DMS79 treated with DMSO at 0.1 percent for 48 hours (cell line): ENCODE results near the gene TAB3.

Experiments
- DNase-seq: peaks from one replicate; lab custom pipeline; 2025; lab: John Stamatoyannopoulos, UW

Gene TAB3

DNA sequence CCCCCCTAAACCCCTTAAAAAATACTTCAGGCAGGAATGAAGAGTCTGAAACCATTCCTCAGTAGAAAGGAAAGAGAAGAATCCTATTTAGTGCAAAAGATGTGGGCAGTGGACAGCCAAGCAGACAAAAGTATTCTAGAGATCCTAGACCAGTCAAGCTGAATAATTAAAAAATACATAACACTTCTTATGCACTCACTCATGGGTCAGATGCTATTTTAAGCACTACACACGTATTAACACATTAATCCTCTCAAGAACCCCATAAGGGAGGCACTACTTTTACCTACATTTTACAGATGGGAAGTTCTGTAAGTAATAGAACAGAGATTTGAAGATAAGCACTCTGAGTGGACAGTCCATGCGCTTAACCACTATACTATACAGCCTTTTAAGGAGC is 5.9 kb downstream of the TAB3 start:
- DNase-seq, result no peak

DNA sequence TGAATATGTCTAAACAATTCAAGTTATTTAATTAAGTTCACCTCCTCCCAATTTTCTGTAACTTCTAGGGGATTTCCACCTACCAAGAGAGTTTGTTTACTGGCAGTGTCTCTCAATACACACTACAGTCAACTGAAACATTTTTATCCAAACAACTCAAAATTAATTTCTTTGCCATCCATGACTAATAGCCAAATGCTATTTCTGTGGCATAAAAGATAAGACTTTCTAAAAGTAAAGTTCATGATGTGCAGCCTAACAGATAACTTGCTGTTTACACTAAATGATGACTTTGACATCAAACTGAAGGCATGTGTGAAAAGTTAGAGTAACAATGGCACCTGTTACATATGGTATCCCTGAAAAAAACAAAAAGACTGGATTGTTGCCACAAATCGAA is 7.3 kb downstream of the TAB3 start:
- no peak for DNase-seq

DNA sequence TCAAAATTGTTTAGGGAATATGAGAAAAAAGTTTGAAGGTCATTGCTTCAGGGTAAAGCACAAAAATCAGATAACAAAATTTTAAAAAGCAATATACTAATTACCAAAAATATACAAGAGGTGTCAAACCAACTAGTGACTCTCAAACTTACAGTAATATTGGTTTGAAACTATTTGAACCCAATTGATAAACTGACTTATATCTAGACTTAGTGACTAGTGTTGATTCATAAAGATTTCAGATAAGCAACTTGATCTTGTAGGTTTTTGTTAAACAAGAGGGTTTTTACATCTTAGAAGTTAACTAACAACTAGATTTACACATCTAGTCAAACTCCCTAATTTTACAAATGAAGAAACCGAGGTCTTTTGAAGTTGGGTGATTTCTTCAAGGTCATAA is 7.7 kb downstream of the TAB3 start:
- no peak for DNase-seq

DNA sequence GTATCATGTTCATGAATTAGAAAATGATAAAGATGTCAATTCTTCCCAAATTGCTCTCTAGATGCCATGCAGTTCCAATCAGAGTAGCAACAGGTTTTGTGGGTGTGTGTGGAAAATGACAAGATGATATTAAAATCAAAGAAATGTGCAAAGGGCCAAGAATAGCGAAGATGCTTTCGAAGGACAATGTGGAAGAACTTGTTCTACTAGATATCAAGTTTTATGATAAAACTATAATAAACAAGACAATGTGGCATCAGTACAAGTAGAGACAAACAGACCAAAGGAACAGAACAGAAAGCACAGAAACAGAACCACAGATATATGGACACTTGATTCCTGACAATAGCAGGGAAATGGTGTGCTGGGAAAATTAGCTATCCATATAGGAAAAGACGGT is 9.0 kb downstream of the TAB3 start:
- no peak for DNase-seq

DNA sequence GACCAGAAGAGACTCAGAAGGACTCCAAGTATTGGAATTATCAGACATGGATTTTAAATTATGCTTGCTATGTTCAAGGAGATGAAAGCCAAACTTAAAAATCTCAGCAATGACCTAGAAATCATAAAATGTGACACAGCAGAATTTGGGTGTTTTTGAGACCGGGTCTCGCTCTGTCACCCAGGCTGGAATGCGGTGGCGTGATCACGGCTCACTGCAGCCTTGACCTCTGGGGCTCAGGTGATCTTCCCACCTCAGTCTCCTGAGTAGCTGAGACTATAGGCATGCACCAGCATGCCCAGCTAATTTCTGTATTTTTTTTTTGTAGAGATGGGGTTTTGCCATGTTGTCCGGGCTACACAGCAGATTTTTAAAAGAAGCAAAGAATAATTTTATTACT is 12.7 kb downstream of the TAB3 start:
- no peak for DNase-seq

DNA sequence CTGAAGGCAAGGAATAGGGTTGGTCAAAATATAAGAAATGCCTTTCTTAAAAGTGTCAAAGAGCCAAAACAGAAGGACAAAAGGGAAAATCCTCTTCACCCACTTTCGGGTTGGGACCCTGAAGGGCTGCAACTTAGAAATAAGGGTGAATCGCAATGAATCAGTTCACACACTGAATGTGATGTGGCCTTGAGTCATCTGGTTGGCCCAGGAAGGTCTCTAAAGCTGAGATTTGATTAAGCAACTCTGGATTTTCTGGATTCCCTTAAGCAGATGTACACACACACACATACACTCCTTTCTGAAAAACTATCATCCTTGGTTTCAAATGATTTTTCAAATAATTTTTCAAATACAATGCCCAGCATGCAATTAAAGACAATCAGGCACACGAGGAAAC is 13.1 kb downstream of the TAB3 start:
- no peak for DNase-seq

DNA sequence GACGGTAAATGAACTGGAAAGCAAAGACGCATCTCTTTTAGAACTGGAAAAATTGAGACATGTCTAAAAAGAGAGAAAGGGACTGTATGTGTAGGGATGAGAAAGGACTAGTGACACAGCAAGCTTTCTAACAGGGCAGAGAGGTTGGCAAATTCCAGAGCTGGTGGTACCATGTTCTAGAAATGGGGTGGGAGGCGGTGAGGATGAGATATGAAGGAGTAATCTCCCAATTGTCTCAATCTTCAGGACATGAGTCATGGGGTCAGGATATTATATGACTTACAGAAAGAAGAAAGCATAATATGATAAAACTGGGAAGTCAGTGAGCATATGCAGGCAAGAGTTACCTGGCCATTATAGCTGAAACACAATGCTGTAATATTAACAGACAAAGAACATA is 14.2 kb downstream of the TAB3 start:
- no peak for DNase-seq

DNA sequence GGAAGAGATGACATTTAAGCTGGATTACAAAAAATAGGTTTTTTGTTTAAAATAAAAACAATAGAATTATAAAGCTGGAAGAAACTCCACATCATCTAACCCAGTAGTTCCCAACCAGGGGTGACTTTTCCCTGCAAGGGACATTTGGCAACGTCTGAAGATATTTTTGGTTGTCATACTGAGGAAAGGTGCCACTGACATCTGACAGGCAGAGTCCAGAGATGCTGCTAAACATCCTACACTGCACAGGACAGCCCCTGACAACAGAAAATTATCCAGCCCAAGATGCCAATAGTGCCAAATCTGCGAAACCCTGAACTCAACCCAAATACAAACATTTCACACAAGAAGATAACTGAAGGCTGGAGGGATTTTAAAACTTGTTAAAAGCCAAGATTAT is 18.5 kb downstream of the TAB3 start:
- no peak for DNase-seq

DNA sequence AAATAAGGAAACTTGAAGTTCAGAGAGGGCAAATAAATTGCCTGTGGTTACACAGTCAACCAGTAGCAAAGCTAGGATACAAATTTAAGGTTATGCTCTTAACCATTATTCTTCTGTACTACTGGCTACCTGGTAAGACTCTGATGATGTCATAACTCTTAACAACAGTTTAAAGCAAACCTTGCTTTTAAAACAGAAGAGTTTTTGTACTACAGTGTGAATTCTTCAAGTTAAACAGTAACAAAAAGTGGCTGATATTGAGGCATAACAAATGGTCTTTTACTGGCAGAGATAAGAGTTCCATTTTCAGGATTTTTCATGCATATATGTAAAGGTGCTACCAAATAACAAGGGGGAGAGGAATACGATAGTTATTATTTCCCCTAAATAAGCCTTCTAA is 23.4 kb downstream of the TAB3 start:
- no peak for DNase-seq

DNA sequence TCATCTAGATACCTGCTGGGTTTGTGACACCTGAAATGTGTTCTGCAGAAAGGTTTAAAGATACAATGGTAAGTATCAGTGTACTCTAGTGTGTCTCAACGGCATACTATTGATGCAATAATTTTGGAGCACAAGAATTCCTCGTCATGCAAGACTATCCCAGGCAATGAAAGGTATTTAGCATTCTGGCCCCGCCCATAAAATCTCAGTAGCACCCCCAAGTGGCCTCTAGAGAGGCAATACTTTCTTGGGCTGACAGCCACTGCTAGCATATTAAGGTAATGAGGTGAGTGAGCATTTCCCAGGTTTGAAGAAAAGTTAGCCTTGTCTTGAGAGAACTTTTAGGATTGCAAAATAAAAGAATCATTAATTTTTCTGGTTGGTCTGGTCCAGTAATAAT is 24.0 kb downstream of the TAB3 start:
- DNase-seq, result no peak

DNA sequence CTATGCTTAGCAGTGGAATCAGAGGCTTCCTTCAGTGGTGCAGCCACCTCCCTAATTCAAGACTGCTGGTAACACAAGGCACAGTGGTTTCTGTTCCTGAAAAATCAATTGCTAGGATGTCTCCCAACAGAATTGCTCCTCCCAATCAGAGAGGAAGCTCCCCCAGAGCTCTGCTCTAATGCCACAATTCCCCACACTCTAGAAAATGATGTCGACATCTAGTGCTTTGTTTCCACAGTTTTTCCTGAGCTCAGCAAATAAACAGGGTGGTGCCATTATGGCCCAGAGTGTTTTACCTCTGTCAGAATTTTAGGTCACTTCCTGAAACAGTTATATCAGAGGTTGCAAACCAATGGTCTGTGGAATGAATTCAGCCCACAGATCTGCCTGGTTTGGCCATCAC is 24.7 kb downstream of the TAB3 start:
- no peak for DNase-seq

DNA sequence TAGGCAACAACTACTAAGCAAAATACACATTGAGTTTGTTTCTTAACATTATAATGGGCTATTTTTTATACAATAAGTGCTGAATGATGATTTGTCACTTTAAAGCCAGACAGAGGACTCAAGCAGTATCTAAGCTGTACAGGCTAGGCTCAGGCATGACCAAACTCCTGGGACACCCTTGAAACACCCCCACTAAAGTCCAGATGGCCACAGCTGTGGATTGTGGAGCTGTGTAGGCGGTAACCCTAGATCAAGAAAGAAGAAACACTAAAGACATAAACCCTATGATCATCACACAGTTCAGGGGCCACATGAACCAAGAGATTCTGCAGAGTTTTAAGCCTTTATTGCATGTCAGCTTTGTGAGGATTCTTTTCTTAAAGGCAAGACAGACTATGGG is 25.1 kb downstream of the TAB3 start:
- no peak for DNase-seq

DNA sequence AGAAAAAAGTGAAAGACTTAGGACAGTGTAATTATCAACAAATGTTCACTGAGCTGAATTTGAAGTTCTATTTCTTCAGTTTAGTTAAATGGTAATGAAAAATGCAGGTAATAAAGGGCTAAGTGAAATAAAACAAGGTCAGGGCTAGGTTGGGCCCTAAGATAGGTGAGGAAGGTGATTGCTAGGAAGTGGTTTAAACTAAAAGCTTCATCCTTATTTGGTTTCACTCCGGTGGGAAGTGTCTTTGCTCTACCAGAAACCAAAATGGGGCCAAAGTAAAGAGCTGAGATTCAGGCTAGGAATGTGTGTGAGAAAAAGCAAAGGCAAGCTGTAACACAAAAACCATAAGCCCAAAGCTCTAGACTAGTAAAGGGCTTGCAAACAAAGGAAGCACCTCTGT is 31.0 kb downstream of the TAB3 start:
- no peak for DNase-seq

DNA sequence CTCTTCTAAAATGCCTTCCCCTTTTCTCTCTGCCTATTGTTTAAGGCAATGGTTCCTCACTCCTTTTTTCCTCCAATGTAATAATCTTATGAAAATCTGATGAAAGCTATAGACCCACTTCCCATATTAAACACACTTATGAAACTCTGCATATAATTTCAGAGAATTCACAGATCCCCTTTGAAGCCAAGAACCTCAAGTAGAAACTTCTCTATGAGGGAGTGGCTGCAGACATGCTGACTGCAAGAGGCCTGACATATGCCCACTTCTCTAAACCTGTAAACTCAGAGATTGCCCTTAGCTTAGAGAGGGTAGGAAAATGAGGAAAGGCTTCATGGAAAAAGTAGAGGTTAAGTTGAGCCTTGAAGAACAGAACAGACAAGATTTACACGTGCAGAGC is 37.6 kb downstream of the TAB3 start:
- no peak for DNase-seq

DNA sequence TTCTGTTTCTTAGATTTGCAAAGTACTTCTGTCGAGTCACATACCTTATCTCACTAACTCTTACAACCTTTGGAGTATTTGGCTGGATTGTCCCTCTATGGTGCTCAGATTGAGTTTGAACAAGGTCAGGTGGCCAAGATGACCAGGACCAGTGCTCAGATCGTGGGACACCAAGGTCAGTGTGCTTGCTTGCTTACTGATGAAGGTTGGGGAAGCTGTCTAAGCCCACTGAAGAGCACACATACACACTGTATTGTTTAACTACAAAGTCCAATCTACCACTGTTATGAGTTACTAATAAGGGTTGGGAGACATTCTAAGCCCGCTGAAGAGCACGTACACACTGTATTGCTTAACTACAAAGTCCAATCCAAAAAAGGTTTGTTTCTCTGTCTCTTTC is 53.7 kb downstream of the TAB3 start:
- DNase-seq, result no peak

DNA sequence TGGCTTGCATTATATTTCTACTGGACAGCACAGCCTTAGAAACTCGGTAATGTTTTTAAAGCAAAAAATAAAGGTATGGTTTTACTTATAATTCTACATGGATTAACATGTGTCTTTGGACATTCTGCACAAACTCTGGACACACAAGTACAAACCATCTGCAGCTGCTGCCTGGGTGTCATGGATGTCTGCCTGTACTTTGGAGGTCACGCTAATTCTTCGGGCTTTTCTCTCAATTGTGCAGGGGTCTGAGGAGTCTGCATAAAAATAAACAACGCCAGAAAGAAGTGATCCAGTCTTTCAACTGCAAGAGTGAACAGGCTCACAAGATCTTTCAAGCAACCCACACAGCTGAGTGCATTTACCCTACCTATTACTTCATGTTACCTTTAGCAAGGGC is 55.2 kb downstream of the TAB3 start:
- no peak for DNase-seq

DNA sequence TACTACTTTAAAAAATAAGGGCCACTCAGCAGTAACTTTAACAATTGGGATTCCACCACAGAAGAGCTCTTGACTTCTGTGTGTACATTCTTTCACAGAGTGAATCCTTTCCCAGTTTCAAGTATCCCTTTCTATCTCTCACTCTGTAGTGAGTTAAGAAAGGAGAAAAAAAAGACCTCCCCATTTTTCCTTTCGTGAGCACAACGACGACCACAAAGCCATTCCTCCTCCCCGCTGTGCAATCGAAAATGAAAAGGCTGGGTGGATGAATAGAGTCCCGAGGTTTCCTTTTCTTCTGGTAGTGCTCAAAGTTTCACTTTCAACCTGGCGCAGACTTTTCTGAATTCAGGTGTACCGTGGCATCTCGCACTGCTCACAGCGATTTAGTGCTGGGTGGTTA is 58.0 kb downstream of the TAB3 start:
- DNase-seq, result no peak

DNA sequence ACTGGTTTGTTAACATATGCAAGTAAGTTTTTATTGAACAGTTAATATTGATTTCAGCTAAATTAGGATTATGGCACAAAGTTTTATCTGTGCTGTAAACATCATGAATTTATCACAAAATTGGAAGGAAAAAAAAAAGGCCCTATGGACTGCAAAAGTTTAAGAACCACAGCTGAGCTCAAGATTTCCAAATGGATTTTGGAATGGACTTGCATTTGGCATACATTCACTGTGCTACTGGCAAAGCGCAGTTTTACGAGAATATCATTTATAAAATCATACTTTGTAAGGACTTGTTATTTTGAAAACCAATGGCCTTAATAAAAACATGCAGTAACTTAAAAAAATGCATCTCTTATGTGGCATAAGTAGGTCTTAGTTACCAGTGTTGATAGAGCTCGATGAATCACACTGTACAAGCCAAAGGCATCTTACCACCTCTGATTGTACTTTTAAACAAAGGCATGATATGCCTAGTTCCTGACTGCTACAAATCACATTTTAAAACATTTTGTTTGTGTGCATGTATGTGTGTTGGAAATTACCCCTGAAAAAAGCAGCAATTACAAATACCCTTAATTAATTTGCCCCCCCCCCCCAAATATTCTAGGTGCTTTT is 58.6 kb downstream of the TAB3 start:
- no peak for DNase-seq

DNA sequence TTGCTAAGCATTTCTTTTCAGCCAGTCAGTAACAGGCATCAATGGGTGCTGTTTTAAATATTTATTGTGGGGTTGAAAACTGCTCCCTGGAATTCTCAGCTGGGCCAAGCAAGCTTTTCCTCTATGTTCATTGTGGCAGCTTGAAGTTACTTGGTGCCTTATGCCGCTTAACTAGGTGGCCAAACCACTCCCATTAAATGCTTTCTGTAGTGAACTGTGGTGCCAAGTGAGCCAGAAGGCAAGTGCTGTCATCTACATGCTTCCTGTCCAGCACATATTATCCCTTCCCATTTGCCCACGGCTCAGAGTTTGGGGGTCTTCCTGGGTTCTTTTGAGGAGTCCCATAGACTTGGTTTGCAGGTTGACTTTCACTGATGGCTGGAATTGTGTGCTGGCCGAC is 64.8 kb downstream of the TAB3 start:
- DNase-seq, result no peak

DNA sequence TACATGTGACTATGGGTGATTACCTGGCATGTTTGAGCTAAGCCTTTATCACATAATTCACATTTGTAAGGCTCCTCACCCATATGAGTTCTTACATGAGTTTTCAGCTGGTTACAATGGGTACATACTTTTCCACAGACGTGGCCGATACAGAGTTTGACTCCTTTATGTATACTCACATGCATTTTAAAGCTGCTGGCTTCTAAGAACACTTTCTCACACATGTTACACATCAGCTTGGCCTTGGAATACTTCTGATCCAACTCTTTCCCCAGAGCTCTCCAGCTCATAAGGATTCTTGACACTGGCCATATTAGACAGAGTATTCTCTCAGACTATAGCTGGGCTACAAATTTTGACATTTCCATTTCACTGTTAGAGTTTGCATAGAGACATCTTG is 66.3 kb downstream of the TAB3 start:
- DNase-seq, result no peak

DNA sequence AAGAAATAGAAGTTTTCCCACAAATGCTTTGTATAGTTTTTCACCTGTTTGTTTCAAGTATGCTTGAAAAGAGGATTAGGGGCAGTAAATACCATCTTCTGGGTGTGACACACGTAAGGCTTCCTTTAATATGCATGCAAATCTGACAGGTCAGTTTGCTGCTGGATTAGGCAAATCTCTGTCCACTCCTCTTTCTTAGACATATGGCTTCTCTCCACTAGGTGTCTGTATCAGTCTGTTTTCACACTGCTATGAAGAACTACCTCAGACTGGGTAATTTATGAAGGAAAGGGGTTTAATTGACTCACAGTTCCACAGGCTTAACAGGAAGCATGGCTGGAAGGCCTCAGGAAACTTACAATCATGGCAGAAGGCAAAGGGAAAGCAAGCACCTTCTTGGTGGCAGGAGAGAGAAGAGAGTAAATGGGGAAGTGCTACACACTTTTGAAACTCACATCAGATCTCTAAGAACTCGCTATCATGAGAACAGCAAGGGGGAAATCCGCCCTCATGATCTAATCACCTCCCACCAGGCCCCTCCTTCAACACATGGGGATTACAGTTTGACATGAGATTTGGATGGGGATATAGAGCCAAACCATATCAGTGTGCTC is 66.9 kb downstream of the TAB3 start:
- DNase-seq, result no peak

DNA sequence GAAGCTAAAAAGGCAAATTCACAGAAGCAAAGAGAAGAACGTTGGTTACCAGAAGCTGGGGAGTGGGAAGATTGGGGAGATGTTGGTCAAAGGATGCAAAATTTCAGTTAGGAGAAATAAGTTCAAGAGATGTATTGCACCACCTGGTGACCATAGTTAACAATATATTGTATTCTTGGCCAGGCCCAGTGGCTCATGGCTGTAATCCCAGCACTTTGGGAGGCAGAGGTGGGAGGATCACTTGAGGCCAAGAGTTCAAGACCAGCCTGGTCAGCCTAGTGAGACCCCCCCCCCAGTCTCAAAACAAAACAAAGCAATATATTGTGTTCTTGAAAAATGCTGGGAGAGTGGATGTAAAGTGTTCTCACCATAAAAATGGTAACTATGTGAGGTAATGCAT is 67.9 kb downstream of the TAB3 start:
- DNase-seq, result no peak

DNA sequence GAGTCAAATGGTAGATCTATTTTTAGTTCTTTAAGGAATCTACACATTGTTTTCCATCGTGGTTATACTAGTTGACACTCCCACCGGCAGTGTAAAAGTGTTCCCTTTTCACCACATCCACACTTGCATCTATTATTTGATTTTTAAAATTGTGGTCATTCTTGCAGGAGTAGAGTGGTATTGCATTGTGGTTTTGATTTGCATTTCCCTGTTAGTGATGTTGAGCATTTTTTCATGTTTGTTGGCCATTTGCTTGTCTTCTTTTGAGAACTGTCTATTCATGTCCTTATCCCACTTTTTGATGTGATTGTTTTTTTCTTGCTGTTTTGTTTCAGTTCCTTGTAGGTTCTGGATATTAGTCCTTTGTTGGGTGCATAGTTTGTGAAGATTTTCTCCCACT is 70.0 kb downstream of the TAB3 start:
- no peak for DNase-seq

DNA sequence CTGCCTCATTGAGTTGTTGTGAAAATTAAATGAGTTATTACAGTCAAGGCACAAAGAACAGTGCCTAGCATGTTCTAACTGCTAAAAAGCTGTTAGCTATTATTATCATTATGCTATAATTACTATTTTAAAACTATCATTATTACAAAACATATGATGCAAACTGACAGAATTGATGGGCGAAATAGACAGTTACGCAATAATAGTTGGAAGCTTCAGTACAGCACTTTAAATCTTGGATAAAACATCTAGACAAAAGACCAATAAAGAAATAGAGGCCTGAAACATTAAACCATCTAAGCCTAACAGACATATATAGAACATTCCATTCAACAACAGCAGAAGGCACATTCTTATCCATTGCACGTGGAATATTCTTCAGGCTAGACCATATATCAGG is 73.0 kb downstream of the TAB3 start:
- no peak for DNase-seq

DNA sequence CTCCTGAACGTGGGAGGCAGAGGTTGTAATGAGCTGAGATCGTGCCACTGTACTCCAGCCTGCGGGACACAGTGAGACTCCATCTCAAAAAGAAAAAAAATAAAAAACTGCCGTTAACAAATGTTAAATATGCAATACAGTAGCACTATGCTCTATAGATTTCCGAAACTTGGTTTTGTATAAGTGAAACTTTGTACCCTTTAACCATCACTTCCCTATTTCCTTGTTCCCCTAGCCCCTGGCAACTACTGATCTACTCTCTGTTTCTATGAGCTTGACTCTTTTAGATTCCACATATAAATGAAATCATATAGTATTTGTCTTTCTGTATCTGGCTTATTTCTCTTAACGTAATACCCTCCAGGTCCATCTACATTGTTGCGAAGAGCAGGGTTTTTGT is 74.1 kb downstream of the TAB3 start:
- DNase-seq, result no peak
